ENCODE measurements around the gene DDX10. TPM values are rescaled to one million over a fixed set of nuclear protein-coding genes. Genes with fewer than 3 reads are reported as not detected.
A peak's percentile ranks its signal among the peaks of the same experiment; 100 is the strongest.

DDX10 gene
- total and polyA plus RNA-seq, 9 of the 15 experiments (the other 6 are each of a cell fraction or from before 2014, with no cell fraction given): 33.9 to 94.6 (median 50.7) TPM

- TF ChIP-seq RAD21 (CRISPR knock-in tag; conservative IDR thresholded peaks at IDR 0.05 in 1 of 2, IDR thresholded peaks at IDR 0.05 in 1 of 2) (peak; percentile 90), CBFA2T2 (conservative IDR thresholded peaks at IDR 0.05) (no peak), SMC3 (conservative IDR thresholded peaks at IDR 0.05; ENCODE audit: insufficient read depth, low read depth, low read length) (peak; percentile 53), PTTG1 (tag; IDR thresholded peaks at IDR 0.05; ENCODE audit: low read depth) (no peak), NFE2 (IDR thresholded peaks at IDR 0.05; ENCODE audit: low read depth) (0 out of 2 replicates have a peak, but pooled peaks have one; percentile 23), HBP1 (CRISPR knock-in tag; IDR thresholded peaks at IDR 0.05) (no peak), SMARCE1 (IDR thresholded peaks at IDR 0.05) (no peak), YY1 (IDR thresholded peaks at IDR 0.05; ENCODE audit: borderline replicate concordance in 1 of 3, control insufficient read depth in 1 of 3, extremely low read depth in 1 of 3, insufficient read depth in 3 of 3, insufficient read length in 1 of 3, insufficient replicate concordance in 2 of 3, low read depth in 1 of 3, low read length in 2 of 3) (peak in 1 of 3 experiments; percentile 41), ZBTB33 (CRISPR knock-in tag; IDR thresholded peaks at IDR 0.05) (peak; percentile 86), RB1 (IDR thresholded peaks at IDR 0.05; ENCODE audit: low read depth) (peak; percentile 38; the same call in 1 of the 2 replicates), HMG20B (CRISPR knock-in tag; IDR thresholded peaks at IDR 0.05) (no peak)
- TF ChIP-seq, protein P1, sequence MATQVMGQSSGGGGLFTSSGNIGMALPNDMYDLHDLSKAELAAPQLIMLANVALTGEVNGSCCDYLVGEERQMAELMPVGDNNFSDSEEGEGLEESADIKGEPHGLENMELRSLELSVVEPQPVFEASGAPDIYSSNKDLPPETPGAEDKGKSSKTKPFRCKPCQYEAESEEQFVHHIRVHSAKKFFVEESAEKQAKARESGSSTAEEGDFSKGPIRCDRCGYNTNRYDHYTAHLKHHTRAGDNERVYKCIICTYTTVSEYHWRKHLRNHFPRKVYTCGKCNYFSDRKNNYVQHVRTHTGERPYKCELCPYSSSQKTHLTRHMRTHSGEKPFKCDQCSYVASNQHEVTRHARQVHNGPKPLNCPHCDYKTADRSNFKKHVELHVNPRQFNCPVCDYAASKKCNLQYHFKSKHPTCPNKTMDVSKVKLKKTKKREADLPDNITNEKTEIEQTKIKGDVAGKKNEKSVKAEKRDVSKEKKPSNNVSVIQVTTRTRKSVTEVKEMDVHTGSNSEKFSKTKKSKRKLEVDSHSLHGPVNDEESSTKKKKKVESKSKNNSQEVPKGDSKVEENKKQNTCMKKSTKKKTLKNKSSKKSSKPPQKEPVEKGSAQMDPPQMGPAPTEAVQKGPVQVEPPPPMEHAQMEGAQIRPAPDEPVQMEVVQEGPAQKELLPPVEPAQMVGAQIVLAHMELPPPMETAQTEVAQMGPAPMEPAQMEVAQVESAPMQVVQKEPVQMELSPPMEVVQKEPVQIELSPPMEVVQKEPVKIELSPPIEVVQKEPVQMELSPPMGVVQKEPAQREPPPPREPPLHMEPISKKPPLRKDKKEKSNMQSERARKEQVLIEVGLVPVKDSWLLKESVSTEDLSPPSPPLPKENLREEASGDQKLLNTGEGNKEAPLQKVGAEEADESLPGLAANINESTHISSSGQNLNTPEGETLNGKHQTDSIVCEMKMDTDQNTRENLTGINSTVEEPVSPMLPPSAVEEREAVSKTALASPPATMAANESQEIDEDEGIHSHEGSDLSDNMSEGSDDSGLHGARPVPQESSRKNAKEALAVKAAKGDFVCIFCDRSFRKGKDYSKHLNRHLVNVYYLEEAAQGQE (IDR thresholded peaks at IDR 0.05; ENCODE audit: borderline replicate concordance): peak; percentile 74; the same call in 1 of the 2 replicates
- TF ChIP-seq, protein P1 (CRISPR knock-in tag; IDR thresholded peaks at IDR 0.05; ENCODE audit: low read depth): no peak
Measured at GRCh38 chr11:108697872-108698473, 33.1 kb downstream of the DDX10 start (continued).
